Upper lobe of left lung (tissue), 4 donors: ENCODE results near the gene PCDHB13.
"Not testable (repeated sequence)": the region's sequence is repeated elsewhere in the genome, so short reads cannot be mapped to it uniquely, and the experiment has no call there.

Experiments
- EP300 ChIP-seq, 4 donors: sonication (generic); formaldehyde crosslinking; IDR thresholded peaks; one replicate each; pipeline ENCODE4 v1.5.1; 2017; ENCODE audit warnings: antibody characterized with exemption in 4 of 4, control low read depth in 2 of 4
- TF ChIP-seq, protein P1 (sequence below), 6 experiments: fragments of 450-650 bp in 4 of 6; fragments of 200-600 bp in 2 of 6; sonication (generic) in 2 of 6; IDR thresholded peaks; one replicate each; pipeline ENCODE4 v1.5.1; 2016 to 2019; ENCODE audit warnings: antibody characterized with exemption in 6 of 6

DNA sequence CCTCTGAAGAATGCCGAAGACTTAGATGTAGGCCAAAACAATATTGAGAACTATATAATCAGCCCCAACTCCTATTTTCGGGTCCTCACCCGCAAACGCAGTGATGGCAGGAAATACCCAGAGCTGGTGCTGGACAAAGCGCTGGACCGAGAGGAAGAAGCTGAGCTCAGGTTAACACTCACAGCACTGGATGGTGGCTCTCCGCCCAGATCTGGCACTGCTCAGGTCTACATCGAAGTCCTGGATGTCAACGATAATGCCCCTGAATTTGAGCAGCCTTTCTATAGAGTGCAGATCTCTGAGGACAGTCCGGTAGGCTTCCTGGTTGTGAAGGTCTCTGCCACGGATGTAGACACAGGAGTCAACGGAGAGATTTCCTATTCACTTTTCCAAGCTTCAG lies 864 bp downstream of the PCDHB13 start:
- TF ChIP-seq EP300 (IDR thresholded peaks at IDR 0.05), result not testable (repeated sequence)
- TF ChIP-seq, protein P1, sequence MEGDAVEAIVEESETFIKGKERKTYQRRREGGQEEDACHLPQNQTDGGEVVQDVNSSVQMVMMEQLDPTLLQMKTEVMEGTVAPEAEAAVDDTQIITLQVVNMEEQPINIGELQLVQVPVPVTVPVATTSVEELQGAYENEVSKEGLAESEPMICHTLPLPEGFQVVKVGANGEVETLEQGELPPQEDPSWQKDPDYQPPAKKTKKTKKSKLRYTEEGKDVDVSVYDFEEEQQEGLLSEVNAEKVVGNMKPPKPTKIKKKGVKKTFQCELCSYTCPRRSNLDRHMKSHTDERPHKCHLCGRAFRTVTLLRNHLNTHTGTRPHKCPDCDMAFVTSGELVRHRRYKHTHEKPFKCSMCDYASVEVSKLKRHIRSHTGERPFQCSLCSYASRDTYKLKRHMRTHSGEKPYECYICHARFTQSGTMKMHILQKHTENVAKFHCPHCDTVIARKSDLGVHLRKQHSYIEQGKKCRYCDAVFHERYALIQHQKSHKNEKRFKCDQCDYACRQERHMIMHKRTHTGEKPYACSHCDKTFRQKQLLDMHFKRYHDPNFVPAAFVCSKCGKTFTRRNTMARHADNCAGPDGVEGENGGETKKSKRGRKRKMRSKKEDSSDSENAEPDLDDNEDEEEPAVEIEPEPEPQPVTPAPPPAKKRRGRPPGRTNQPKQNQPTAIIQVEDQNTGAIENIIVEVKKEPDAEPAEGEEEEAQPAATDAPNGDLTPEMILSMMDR (IDR thresholded peaks at IDR 0.05), result not testable (repeated sequence)
